GM12874 (cell line): Measurements from ENCODE around the gene RAD50.

Source experiments
- TF ChIP-seq, protein P1 (sequence below): IDR thresholded peaks from 2 replicates; pipeline ENCODE4 v1.5.1; 2011; ENCODE audit warnings: low read depth, mild to moderate bottlenecking, control low read depth, low read length, moderate library complexity; ENCODE audit not compliant: insufficient read depth

RAD50 gene

GRCh38 chr5:132556763-132557477, at the start of gene RAD50:
TSS of gene RAD50 (plus strand) at chr5:132556977. CDS start at chr5:132557325, 348 bp downstream.
- TF ChIP-seq, protein P1, sequence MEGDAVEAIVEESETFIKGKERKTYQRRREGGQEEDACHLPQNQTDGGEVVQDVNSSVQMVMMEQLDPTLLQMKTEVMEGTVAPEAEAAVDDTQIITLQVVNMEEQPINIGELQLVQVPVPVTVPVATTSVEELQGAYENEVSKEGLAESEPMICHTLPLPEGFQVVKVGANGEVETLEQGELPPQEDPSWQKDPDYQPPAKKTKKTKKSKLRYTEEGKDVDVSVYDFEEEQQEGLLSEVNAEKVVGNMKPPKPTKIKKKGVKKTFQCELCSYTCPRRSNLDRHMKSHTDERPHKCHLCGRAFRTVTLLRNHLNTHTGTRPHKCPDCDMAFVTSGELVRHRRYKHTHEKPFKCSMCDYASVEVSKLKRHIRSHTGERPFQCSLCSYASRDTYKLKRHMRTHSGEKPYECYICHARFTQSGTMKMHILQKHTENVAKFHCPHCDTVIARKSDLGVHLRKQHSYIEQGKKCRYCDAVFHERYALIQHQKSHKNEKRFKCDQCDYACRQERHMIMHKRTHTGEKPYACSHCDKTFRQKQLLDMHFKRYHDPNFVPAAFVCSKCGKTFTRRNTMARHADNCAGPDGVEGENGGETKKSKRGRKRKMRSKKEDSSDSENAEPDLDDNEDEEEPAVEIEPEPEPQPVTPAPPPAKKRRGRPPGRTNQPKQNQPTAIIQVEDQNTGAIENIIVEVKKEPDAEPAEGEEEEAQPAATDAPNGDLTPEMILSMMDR, result no peak

DNA sequence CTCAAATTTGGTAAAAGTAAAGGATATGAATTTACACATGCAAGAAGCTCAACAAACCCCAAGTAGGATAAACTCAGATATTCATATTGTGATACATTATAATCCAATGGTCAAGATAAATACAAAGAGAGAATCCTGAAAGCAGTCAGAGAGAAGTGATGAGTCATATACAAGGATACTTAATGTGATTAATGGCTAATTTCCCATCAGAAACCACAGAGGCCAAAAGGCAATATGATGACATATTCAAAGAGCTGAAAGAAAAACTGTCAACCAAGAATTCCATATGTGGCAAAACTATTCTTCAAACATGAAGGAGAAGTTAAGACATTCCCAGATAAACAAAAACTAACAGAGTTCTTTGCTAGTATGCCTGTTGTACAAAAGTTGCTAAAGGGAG, 46.7 kb upstream of the RAD50 start:
- TF ChIP-seq, protein P1, result no peak

GRCh38 chr5:132525299-132525724, 31.5 kb upstream of the RAD50 start:
- TF ChIP-seq, protein P1, result no peak

GRCh38 chr5:132526290-132526973, 30.3 kb upstream of the RAD50 start:
- TF ChIP-seq, protein P1, result peak; percentile 69

DNA sequence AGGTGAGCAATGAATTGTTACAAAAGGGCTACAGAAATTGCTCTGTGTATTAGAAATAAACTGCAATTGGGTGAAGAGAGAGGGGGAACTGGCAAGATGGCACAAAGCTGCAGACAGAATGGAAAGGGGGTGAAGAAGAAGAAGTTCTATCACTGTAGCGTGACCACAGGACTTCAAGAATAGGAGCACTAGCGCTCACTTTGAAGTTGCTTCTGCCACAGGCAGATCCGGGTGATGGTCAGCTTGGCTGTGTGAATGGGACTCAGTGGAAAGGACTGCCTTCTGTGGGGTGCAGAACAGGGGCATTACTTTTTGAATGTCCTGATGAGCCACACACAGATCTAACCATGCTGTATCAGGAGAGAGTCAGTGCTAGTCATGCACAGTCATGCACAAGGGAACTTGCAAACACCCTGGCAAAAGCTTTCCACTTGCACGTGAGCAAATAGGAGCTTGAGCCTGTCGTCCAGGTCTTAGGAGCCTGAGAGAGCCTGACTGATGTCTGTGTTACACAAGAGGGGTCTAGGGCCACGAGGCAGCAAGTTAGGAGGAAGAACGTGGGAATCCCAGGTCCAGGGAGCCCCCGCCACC, 29.7 kb upstream of the RAD50 start:
- TF ChIP-seq, protein P1, result no peak

- TF ChIP-seq, protein P1, result no peak
These were observed 28.8 kb upstream of the RAD50 start for GRCh38 chr5:132528021-132528420.

DNA sequence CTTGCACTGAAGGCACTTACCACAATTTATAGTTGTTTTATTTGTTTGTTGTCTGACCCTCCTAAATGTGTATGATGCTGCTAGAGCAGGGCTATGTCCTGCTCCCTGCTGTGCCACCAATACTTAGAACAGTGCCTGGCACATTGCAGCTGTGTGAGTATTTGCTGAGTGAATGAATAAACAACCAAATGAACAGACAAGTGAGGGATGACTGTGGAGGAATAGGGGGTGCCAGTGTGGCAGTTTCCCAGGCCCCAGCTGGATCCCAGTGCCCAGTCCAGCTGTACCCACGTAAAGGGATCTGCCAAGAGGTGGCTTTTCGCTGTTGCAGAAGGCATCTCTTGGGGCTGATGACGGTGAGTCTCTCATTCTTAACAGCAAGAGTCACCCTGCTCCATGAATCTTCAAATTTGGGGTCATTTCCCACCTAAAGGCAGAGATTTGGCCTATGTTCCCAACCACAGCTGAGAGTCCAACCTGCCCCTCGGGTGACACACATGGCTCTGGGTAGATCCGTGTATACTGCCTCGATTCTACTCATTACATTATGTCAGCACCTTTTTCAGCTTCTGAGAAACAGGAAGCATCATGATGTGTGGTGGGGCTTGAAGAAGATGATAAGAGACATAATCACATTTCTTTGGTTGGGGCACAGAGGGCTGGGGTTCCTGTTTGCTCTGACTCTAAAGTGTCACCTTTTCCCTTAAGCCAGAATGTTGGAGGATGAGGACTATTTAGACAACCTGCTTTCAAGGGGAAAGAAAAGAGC, 27.7 kb upstream of the RAD50 start:
- TF ChIP-seq, protein P1, result no peak
